Measurements from ENCODE around the gene NR1H4.
A peak's percentile ranks its signal among the peaks of the same experiment; 100 is the strongest.

Gene NR1H4

GRCh38 chr12:100554608-100555077 lies 81.0 kb downstream of the NR1H4 start:
- no peaks in the 10 kb centered on the region for H3K9me3 ChIP-seq (ENCODE audit: control insufficient read depth, insufficient read depth, low read depth, low read length)
- CTCF ChIA-PET: interaction anchor here (0.6 to 4.0 kb wide), 30 partner anchors 11 to 887 kb away, joined by 3 to 55 read pairs (median 6); partner anchors contain the start of genes DEPDC4, GAS2L3 and SCYL2
- H3K4me3 ChIP-seq (ENCODE audit: low read depth, low read length): no peak overlapping the region
- POLR2A ChIA-PET: no interaction called here
- no peak overlapping the region for H3K27ac ChIP-seq (ENCODE audit: extremely low read depth, low read depth, low read length)
- TF ChIP-seq IKZF3 (tag by site-specific recombination; IDR thresholded peaks at IDR 0.05) (peak; percentile 94), ZNF747 (tag by site-specific recombination; IDR thresholded peaks at IDR 0.05) (no peak), ZSCAN30 (tag by site-specific recombination; IDR thresholded peaks at IDR 0.05) (peak; percentile 21; the same call in 1 of the 2 replicates), ZNF654 (tag by site-specific recombination; IDR thresholded peaks at IDR 0.05; ENCODE audit: low read depth) (peak; percentile 100), ZEB2 (tag by site-specific recombination; IDR thresholded peaks at IDR 0.05) (0 out of 2 replicates have a peak, but pooled peaks have one; percentile 25), ZNF707 (tag by site-specific recombination; IDR thresholded peaks at IDR 0.05) (no peak), PRDM6 (tag by site-specific recombination; IDR thresholded peaks at IDR 0.05) (peak; percentile 66), ZNF660 (tag by site-specific recombination; IDR thresholded peaks at IDR 0.05) (peak; percentile 93), KLF7 (tag by site-specific recombination; IDR thresholded peaks at IDR 0.05; ENCODE audit: borderline replicate concordance) (no peak), PRDM1 (tag by site-specific recombination; IDR thresholded peaks at IDR 0.05) (peak; percentile 68), ZNF19 (tag by site-specific recombination; IDR thresholded peaks at IDR 0.05; ENCODE audit: low read depth) (no peak), ZNF561 (tag by site-specific recombination; IDR thresholded peaks at IDR 0.05; ENCODE audit: borderline replicate concordance) (0 out of 2 replicates have a peak, but pooled peaks have one; percentile 23), CTCF (tag by site-specific recombination; IDR thresholded peaks at IDR 0.05) (peak; percentile 88), ZNF629 (tag by site-specific recombination; IDR thresholded peaks at IDR 0.05) (peak; percentile 16; the same call in 1 of the 2 replicates), ZNF394 (tag by site-specific recombination; IDR thresholded peaks at IDR 0.05; ENCODE audit: borderline replicate concordance) (peak; percentile 20; the same call in 1 of the 2 replicates), ZNF664 (tag by site-specific recombination; IDR thresholded peaks at IDR 0.05) (no peak)
- H3K4me1 ChIP-seq (ENCODE audit: control insufficient read depth, insufficient read depth, low read length): no peaks in the 10 kb centered on the region
- H3K36me3 ChIP-seq (ENCODE audit: control insufficient read depth in 2 of 2, insufficient read depth in 1 of 2, low read length in 2 of 2): no peaks in the 10 kb centered on the region

- Histone ChIP-seq H3K9me3 (ENCODE audit: control insufficient read depth, insufficient read depth, low read depth, low read length) (no peaks in the 10 kb centered on the region), H3K4me1 (ENCODE audit: control insufficient read depth, insufficient read depth, low read length) (no peaks in the 10 kb centered on the region), H3K4me3 (ENCODE audit: low read depth, low read length) (no peak overlapping the region), H3K36me3 (ENCODE audit: control insufficient read depth in 2 of 2, insufficient read depth in 1 of 2, low read length in 2 of 2) (no peaks in the 10 kb centered on the region), H3K27ac (ENCODE audit: extremely low read depth, low read depth, low read length) (no peak overlapping the region)
- CTCF ChIA-PET: interaction anchor here (1.0 to 4.0 kb wide), 15 partner anchors 10 to 380 kb away, joined by 3 to 55 read pairs (median 8); partner anchors contain the start of genes DEPDC4, GAS2L3 and SCYL2
- POLR2A ChIA-PET: interaction anchor here (1.0 kb wide), 1 partner anchor 17 kb away, joined by 3 read pairs; the partner anchor contains the start of gene GAS2L3
- TF ChIP-seq MYNN (tag by site-specific recombination; IDR thresholded peaks at IDR 0.05; ENCODE audit: borderline replicate concordance) (no peak), ZNF707 (tag by site-specific recombination; IDR thresholded peaks at IDR 0.05) (no peak), SP2 (tag by site-specific recombination; IDR thresholded peaks at IDR 0.05) (no peak), ZNF10 (tag by site-specific recombination; IDR thresholded peaks at IDR 0.05) (no peak), ZNF776 (tag by site-specific recombination; IDR thresholded peaks at IDR 0.05; ENCODE audit: borderline replicate concordance) (no peak), ZNF596 (tag by site-specific recombination; IDR thresholded peaks at IDR 0.05) (no peak), ZNF426 (tag by site-specific recombination; IDR thresholded peaks at IDR 0.05) (no peak), ZIC2 (tag by site-specific recombination; IDR thresholded peaks at IDR 0.05) (no peak), ZBTB20 (tag by site-specific recombination; IDR thresholded peaks at IDR 0.05) (no peak)
These were observed 82.1 kb downstream of the NR1H4 start for GRCh38 chr12:100555722-100556121.

Measured in HEK293 (cell line).